Measurements from ENCODE around the gene OR2H1. TPM values are rescaled to one million over a fixed set of nuclear protein-coding genes. Genes with fewer than 3 reads are reported as not detected.

Gene OR2H1
- total RNA-seq, 6 donors from 2014 or later, result not detected

GRCh38 chr6:29487660-29488059, 30.7 kb downstream of the OR2H1 start, which contains the start of gene MAS1L:
MAS1L (minus strand) TSS chr6:29487956; CDS start chr6:29487902, 54 bp downstream.
- TF ChIP-seq EP300 (IDR thresholded peaks at IDR 0.05) (no peak), POLR2AphosphoS5 (IDR thresholded peaks at IDR 0.05) (no peak), POLR2A (IDR thresholded peaks at IDR 0.05) (no peak), CTCF (IDR thresholded peaks at IDR 0.05) (no peak)
- no peaks in the 10 kb centered on the region for H3K4me1 ChIP-seq
- no peak within 1 kb of the TSS for H3K27ac ChIP-seq
- no peaks in the 10 kb centered on the region for H3K36me3 ChIP-seq
- WGBS, 2 donors, result 96 to 100% methylated on average over 2 of the region's 2 CpGs
- ATAC-seq (ENCODE audit: low FRiP score in 2 of 2), result no peak
- no peak for DNase-seq
- H3K27me3 ChIP-seq, result no peaks in the 10 kb centered on the region
- H3K4me3 ChIP-seq, result no peak within 1 kb of the TSS
- no peaks in the 10 kb centered on the region for H3K9me3 ChIP-seq

- H3K27ac ChIP-seq, result no peak overlapping the region
- no peaks in the 10 kb centered on the region for H3K9me3 ChIP-seq
- H3K27me3 ChIP-seq, result no peaks in the 10 kb centered on the region
- no peaks in the 10 kb centered on the region for H3K36me3 ChIP-seq
- ATAC-seq (ENCODE audit: low FRiP score in 2 of 2) (no peak), DNase-seq (no peak)
- no peaks in the 10 kb centered on the region for H3K4me1 ChIP-seq
- no peak overlapping the region for H3K4me3 ChIP-seq
- TF ChIP-seq POLR2A (IDR thresholded peaks at IDR 0.05), result no peak
- no peak for TF ChIP-seq EP300 (IDR thresholded peaks at IDR 0.05)
- TF ChIP-seq CTCF (IDR thresholded peaks at IDR 0.05), result no peak
- TF ChIP-seq POLR2AphosphoS5 (IDR thresholded peaks at IDR 0.05), result no peak
Observed at GRCh38 chr6:29488874-29489273, 31.9 kb downstream of the OR2H1 start.

GRCh38 chr6:29489286-29489685, 32.3 kb downstream of the OR2H1 start:
- TF ChIP-seq POLR2A (IDR thresholded peaks at IDR 0.05) (no peak), POLR2AphosphoS5 (IDR thresholded peaks at IDR 0.05) (no peak), CTCF (IDR thresholded peaks at IDR 0.05) (no peak), EP300 (IDR thresholded peaks at IDR 0.05) (no peak)
- no peak overlapping the region for H3K4me3 ChIP-seq
- no peaks in the 10 kb centered on the region for H3K36me3 ChIP-seq
- H3K9me3 ChIP-seq, result no peaks in the 10 kb centered on the region
- no peak overlapping the region for H3K27ac ChIP-seq
- DNase-seq (no peak), ATAC-seq (ENCODE audit: low FRiP score in 2 of 2) (no peak)
- H3K27me3 ChIP-seq, result no peaks in the 10 kb centered on the region
- WGBS, 2 donors, result 92 to 94% methylated on average over 8 of the region's 8 CpGs
- H3K4me1 ChIP-seq, result no peaks in the 10 kb centered on the region

- Histone ChIP-seq H3K27ac (no peak overlapping the region), H3K4me1 (no peaks in the 10 kb centered on the region), H3K36me3 (no peaks in the 10 kb centered on the region), H3K27me3 (no peaks in the 10 kb centered on the region), H3K4me3 (no peak overlapping the region), H3K9me3 (no peaks in the 10 kb centered on the region)
- DNase-seq (no peak), ATAC-seq (ENCODE audit: low FRiP score in 2 of 2) (no peak)
- 69 to 76% methylated on average over 3 of the region's 3 CpGs for WGBS, 2 donors
- TF ChIP-seq EP300 (IDR thresholded peaks at IDR 0.05) (no peak), POLR2A (IDR thresholded peaks at IDR 0.05) (no peak), CTCF (IDR thresholded peaks at IDR 0.05) (no peak), POLR2AphosphoS5 (IDR thresholded peaks at IDR 0.05) (no peak)
Observed at GRCh38 chr6:29490055-29490454, 33.1 kb downstream of the OR2H1 start.

- 52 to 83% methylated on average over 2 of the region's 2 CpGs for WGBS, 2 donors
- no peaks in the 10 kb centered on the region for H3K36me3 ChIP-seq
- no peaks in the 10 kb centered on the region for H3K27me3 ChIP-seq
- no peaks in the 10 kb centered on the region for H3K9me3 ChIP-seq
- ATAC-seq (ENCODE audit: low FRiP score in 2 of 2), result no peak
- DNase-seq, result no peak
- no peak overlapping the region for H3K4me3 ChIP-seq
- H3K27ac ChIP-seq, result no peak overlapping the region
- no peaks in the 10 kb centered on the region for H3K4me1 ChIP-seq
- no peak for TF ChIP-seq POLR2A (IDR thresholded peaks at IDR 0.05)
- TF ChIP-seq EP300 (IDR thresholded peaks at IDR 0.05), result no peak
- TF ChIP-seq POLR2AphosphoS5 (IDR thresholded peaks at IDR 0.05), result no peak
- TF ChIP-seq CTCF (IDR thresholded peaks at IDR 0.05), result no peak
Observed at GRCh38 chr6:29490552-29490951, 33.6 kb downstream of the OR2H1 start.
